HepG2 (cell line): ENCODE measurements around the gene TK1. TPM values are rescaled to one million over a fixed set of nuclear protein-coding genes. Genes with fewer than 3 reads are reported as not detected.

Experiments used
- GATA4 ChIP-seq: sonication (generic); IDR thresholded peaks from 2 replicates; pipeline ENCODE4 v1.6.1; 2016; ENCODE audit warnings: antibody characterized with exemption, low read depth, borderline replicate concordance
- GATAD2A ChIP-seq: IDR thresholded peaks from 2 replicates; pipeline ENCODE4 v1.6.1; 2016
- RXRB ChIP-seq: IDR thresholded peaks from 2 replicates; pipeline ENCODE4 v1.6.1; 2016; ENCODE audit warnings: borderline replicate concordance, missing genetic modification reagents, missing compliant biosample characterization
- TARDBP ChIP-seq: sonication (generic); formaldehyde crosslinking; IDR thresholded peaks from 2 replicates; pipeline ENCODE4 v1.8.0; 2022; ENCODE audit warnings: mild to moderate bottlenecking, missing genetic modification reagents
- ZBTB38 ChIP-seq: sonication (generic); formaldehyde crosslinking; IDR thresholded peaks from 2 replicates; pipeline ENCODE4 v1.5.1; 2020; ENCODE audit warnings: mild to moderate bottlenecking, missing genetic modification reagents
- ZNF501 ChIP-seq: sonication (generic); formaldehyde crosslinking; IDR thresholded peaks from 2 replicates; pipeline ENCODE4 v1.5.1; 2020; ENCODE audit warnings: mild to moderate bottlenecking, moderate library complexity, missing genetic modification reagents
- ZNF503 ChIP-seq: sonication (generic); formaldehyde crosslinking; IDR thresholded peaks from 2 replicates; pipeline ENCODE4 v1.4.0; 2020; ENCODE audit warnings: missing genetic modification reagents
- ZNF788 ChIP-seq: sonication (generic); formaldehyde crosslinking; IDR thresholded peaks from 2 replicates; pipeline ENCODE4 v1.5.0; 2020; ENCODE audit warnings: mild to moderate bottlenecking, missing genetic modification reagents, borderline replicate concordance
- polyA plus RNA-seq, 8 experiments: library from polyadenylated mRNA; depleted of rRNA in 3 of 8; stranded (reverse) in 7 of 8; unstranded in 1 of 8; fragments of >200 nt; fragmentation: Illumina TruSeq in 4 of 8; extraction: Trizol in 4 of 8; gene quantifications; 2 replicates each; pipeline versions ENCODE4 v1.2.1 to v1.2.3, GENCODE V29; 2011 to 2016; ENCODE audit warnings: low read depth in 4 of 8, missing spikeins in 1 of 8, mixed read lengths in 1 of 8; ENCODE audit not compliant: insufficient read depth in 1 of 8
- total RNA-seq, 5 experiments: library from RNA; depleted of rRNA; stranded (reverse); fragments of >200 nt; fragmentation: Illumina TruSeq; extraction: Trizol; gene quantifications; 2 replicates each; pipeline ENCODE4 v1.2.3, GENCODE V29; 2016; ENCODE audit warnings: low read depth in 1 of 5
- TF ChIP-seq, protein P1 (sequence below): sonication (generic); formaldehyde crosslinking; IDR thresholded peaks from 2 replicates; pipeline ENCODE4 v1.4.0; 2020; ENCODE audit warnings: missing genetic modification reagents, borderline replicate concordance
- TF ChIP-seq, protein P2 (sequence below): sonication (generic); formaldehyde crosslinking; IDR thresholded peaks from 2 replicates; pipeline ENCODE4 v1.4.0; 2020; ENCODE audit warnings: mild to moderate bottlenecking, missing genetic modification reagents

Gene TK1
- total and polyA plus RNA-seq, 2 of the 13 experiments (the other 11 are each of a cell fraction or from before 2014, with no cell fraction given) = 45.0 to 96.0 TPM

GRCh38 chr17:78159575-78160158 is 27.2 kb downstream of the TK1 start (continued):
- TF ChIP-seq, protein P1, sequence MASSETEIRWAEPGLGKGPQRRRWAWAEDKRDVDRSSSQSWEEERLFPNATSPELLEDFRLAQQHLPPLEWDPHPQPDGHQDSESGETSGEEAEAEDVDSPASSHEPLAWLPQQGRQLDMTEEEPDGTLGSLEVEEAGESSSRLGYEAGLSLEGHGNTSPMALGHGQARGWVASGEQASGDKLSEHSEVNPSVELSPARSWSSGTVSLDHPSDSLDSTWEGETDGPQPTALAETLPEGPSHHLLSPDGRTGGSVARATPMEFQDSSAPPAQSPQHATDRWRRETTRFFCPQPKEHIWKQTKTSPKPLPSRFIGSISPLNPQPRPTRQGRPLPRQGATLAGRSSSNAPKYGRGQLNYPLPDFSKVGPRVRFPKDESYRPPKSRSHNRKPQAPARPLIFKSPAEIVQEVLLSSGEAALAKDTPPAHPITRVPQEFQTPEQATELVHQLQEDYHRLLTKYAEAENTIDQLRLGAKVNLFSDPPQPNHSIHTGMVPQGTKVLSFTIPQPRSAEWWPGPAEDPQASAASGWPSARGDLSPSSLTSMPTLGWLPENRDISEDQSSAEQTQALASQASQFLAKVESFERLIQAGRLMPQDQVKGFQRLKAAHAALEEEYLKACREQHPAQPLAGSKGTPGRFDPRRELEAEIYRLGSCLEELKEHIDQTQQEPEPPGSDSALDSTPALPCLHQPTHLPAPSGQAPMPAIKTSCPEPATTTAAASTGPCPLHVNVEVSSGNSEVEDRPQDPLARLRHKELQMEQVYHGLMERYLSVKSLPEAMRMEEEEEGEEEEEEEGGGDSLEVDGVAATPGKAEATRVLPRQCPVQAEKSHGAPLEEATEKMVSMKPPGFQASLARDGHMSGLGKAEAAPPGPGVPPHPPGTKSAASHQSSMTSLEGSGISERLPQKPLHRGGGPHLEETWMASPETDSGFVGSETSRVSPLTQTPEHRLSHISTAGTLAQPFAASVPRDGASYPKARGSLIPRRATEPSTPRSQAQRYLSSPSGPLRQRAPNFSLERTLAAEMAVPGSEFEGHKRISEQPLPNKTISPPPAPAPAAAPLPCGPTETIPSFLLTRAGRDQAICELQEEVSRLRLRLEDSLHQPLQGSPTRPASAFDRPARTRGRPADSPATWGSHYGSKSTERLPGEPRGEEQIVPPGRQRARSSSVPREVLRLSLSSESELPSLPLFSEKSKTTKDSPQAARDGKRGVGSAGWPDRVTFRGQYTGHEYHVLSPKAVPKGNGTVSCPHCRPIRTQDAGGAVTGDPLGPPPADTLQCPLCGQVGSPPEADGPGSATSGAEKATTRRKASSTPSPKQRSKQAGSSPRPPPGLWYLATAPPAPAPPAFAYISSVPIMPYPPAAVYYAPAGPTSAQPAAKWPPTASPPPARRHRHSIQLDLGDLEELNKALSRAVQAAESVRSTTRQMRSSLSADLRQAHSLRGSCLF (CRISPR knock-in tag) = no peak
- TF ChIP-seq GATA4 (no peak), ZNF501 (CRISPR knock-in tag) (peak; percentile 67; the same call in 1 of the 2 replicates), TARDBP (peak; percentile 65; the same call in 1 of the 2 replicates), ZNF788 (peak; percentile 44; the same call in 1 of the 2 replicates), GATAD2A (CRISPR knock-in tag) (peak; percentile 77), ZBTB38 (no peak; the same call in 1 of the 2 replicates), ZNF503 (no peak), RXRB (peak; percentile 60; the same call in 1 of the 2 replicates)
- TF ChIP-seq, protein P2, sequence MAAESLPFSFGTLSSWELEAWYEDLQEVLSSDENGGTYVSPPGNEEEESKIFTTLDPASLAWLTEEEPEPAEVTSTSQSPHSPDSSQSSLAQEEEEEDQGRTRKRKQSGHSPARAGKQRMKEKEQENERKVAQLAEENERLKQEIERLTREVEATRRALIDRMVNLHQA (CRISPR knock-in tag) = no peak
